NCI-H748 (cell line): ENCODE results near the gene SSH2.
"Not testable (repeated sequence)": the region's sequence is repeated elsewhere in the genome, so short reads cannot be mapped to it uniquely, and the experiment has no call there.

Experiments used
- DNase-seq: peaks from one replicate; lab custom pipeline; 2025; ENCODE audit not compliant: unreplicated experiment; lab: John Stamatoyannopoulos, UW

SSH2 gene

DNA sequence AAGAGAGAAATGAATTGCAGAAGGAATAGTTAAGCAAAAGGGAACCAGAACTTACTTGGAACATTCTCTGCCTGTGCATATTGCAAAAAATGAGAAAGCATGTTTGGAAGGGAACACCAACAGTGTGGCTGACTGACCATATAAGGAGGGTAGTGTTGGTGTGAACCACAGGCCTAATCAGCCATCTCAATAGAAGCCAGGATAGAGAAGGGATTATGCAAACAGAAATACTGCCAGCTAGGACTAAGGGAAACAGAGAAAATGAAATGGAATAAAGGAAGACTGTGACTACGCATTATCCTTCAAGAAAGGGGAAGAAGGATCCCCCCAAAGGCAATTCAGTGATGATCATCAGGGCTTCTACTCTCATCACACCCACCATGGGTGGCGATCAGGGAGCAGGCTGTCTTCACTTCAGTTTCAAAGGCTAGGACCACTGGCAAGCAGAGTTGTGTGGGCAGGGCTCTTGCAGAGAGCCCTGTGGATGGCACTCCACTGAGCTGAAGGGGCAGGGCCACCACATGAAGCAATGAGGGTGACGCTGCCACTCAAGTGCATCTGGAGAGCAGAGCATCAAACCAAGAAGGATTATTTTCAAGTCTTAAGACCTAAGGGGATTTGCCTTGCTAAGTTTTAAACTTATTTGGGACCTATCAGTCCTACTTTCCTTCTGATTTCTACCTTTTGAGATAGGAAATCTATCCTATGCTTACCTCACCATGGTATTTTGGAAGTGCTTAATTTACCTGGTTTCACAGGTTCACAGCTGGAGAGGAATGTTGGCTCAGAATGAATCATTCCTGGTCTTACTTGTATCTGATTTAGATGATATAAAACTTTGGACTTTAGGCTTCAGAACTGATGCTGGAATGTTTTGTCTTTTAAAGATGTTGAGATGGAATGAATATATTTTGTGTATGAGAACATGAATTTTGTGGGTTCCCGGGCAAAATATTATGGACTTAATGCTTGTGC lies 140.5 kb downstream of the SSH2 start:
- DNase-seq, result no peak

DNA sequence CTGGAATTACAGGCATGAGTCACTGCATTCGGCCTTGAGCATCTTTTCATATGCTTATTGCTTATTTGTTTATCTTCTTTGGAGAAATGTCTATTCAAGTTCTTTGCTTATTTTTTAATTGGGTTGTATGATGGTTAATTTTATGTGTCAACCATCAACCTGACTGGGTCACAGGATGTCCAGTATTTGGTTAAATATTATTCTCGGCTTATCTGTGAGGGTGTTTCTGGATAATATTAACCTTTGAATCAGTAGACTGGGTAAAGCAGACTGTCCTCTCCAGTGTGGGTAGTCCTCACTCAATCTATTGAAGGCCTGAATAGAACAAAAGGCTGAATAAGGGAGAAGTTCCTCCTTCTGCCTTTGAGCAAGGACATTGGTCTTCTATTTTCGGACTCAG lies 142.0 kb downstream of the SSH2 start:
- DNase-seq, result no peak

DNA sequence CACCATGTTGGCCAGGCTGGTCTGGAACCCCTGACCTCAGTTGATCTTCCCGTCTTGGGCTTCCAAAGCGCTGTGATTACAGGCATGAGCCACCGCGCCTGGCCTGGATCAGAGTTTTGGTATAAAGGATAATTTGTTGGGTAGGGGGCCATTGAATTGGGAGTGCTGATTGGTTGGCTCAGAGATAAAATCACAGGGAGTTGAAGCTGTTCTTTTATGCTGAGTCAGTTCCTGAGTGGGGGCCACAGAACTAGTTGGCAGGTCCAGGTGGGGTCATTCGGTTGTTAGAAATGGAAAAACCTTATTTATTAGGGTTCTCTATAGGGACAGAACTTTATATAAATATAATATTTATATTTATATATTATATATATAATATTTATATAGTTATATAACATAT lies 147.1 kb downstream of the SSH2 start:
- no peak for DNase-seq

DNA sequence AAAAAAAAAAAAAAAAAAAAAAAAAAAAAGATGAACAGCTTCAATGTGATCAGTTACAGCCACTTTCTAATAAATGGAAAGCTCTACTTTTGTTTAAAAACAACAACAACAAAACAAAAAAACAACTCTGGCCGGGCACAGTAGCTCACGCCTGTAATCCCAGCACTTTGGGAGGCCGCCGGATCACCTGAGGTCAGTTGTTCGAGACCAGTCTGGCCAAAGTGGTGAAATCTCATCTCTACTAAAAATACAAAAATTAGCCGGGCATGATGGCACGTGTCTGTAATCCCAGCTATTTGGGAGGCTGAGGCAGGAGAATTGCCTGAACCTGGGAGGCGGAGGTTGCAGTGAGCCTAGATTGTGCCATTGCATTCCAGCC lies 150.2 kb downstream of the SSH2 start:
- not testable (repeated sequence) for DNase-seq

DNA sequence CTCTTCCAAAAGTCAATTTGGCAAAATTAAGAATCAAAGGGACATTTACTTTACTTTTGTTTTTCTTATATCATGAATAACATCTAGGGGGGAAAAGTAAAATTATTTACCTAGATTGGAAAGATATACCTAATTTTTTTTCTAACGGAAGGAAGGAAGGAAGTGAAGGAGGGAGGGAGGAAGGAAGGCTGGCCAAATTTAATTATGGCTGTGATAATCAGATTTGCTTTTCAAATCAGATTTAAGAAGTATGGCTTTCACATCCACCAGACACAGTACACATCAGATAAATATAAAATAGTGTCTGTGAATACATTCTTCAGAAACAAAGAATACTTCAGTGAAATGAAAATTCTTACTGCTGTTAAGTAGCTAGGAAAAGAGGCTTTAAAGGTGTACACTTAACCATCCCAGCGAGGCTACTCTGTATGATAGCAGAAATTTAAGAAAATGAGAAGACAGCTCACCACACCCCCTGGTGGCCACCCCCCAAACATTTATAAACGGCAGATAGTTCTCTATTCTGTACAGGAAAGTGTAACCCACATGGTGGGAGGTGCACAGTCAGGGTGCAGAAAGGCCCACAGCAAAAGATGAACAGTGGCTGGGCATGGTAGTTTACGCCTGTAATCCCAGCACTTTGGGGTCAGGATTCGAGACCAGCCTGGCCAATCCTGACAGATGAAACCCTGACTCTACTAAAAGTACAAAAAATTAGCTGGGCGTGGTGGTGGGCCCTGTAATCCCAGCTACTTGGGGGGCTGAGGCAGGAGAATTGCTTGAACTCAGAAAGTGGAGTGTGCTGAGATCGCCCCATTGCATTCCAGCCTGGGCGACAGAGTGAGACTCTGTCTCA lies 150.8 kb downstream of the SSH2 start:
- peak; percentile 59 for DNase-seq

DNA sequence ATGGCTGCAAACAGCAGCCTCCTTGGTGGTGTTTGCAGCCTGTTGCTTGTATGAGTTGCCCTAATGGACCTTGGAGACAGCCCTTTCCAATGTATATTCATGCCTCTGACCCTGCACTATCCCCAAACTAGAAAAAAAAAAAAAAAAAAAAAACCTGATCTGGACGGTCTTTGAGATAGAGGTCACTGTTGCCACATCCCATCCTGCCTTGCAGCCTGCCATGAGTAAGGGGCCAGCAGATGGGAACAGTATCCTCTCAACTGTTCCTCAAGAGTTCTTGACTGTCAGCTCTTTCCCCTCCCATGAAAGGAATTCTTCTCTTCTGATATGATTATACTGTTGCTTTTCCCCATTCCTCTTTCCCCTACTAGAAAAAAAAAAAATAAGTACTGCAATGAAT lies 152.4 kb downstream of the SSH2 start:
- no peak for DNase-seq

DNA sequence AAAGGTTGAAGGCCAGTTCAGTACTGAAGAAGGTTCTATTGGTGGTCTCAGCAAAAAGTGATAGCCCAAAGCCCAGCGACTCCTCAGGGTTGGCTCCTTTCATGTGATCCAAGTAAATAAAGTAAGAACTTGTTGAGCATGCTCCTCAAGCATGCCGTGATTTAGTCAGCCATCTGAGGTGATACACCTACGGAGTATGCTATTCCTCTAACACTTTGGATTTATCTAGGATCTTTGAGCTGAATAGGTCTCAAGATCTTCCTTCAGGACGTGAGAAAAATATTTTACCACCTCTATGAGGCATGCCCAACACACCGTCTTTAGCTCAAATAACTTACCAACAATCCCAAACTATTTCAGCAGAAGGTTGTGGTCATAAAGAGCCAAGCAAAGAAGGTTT lies 154.0 kb downstream of the SSH2 start:
- DNase-seq, result no peak

DNA sequence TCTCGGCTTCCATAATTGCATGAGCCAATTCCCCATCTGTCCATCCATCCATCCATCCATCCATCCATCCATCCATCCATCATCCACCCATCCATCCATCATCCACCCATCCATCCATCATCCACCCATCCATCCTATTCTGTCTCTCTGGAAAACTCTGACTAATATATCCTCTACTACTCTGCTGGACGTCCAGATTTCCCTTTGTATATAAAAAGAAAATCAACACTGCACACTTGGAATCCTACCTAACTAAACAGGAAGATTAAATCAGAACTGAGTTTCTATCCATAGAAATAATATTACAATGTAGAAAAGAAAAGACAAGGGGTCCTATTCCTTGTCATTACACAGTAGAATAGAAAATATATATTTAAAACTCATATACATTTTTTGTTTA lies 157.0 kb downstream of the SSH2 start:
- DNase-seq, result no peak

DNA sequence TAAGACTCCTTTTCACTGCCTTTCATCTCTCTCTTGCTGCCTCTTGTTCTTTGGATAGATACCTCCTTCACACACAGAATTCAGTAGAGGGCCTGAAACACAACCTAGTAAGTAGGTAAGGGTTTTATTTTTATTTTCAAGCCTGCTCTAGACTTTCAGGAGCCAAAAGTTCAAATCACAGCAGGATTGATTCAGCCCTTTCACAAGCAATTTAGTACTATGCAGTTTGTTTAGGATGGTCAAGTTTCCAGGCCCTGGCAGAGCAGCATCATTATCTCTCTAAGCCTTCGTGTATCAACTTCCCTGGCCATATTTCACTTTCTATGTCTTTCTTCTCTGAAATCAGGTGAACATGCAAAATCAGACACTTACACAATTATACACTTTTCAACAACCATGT lies 158.5 kb downstream of the SSH2 start:
- no peak for DNase-seq

DNA sequence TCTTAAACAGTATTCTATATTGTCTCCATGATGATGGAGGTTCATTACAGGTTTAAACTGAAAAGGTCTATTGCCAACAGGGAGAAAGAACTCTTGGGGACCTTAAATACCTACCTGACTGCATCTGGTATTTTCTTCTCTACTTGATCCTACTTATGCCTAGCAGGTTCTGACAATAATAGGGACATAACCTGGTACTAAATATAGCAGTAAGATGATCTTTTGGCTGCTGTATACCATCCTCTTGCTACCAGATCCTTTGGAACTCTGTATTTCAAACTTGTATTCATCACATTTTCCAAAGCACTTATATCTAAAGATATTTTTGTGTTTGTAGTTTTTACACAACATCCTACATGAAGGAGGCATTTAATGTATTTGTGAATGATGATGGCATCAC lies 160.8 kb downstream of the SSH2 start:
- no peak for DNase-seq

DNA sequence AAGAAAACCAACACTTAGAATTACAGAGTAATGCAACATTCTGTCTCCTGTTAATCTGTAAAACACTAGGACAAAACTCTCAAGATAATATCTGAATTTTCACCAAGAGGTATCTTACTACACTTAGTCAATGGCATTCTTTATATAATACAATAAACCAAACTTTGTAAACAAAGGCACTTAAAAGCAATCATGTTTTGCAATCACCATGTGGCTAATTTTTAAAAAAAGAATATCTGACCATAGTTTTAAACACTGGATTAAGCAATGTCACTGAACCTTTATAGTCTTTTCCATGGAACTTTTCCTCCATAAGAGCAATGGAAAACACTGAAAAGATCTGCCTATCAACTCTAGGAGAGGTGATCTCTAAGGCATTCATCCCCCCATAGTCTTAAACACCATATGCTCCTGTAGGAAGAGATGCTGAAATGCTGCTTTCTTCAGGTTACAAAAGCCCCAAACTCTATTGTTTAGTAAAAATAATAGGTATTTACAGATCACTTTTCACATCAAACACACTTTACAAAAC lies 163.2 kb downstream of the SSH2 start:
- DNase-seq, result no peak

DNA sequence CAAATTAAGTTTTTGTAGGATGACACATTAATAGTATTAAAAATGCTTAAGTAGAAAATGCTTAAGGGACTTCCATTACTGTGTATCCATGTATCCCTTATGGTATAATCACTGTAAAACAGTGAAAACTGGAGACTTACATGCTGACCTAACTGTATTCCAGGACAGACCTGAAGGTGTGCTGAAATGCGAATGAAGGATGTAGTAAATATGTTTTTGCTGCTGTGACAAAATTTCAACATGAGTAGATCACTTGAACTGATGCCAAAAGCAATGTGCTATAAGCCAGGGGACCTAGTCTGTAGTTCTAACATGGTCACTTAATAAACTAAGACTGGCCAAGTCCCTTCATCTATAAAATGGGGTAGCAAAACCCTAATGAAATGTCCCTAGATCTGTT lies 165.3 kb downstream of the SSH2 start:
- DNase-seq, result no peak

DNA sequence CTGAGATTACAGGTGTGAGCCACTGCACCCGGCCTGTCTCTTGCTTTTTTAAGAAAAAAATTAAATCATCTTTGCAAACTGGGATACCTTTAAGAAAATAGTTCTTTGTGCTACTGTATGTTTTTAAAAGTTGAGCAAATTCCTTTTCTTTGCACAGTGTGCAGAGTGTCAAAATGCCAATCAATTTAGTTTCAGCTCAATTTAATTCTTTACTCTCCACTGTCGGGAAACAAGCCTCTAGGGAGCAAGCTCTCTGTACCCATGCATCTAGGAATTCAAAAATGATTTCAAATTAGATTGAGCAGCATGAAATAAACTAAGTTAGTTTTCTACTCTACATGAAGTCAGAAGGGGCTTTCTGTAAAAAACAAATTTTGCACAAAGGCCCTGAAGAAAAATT lies 165.8 kb downstream of the SSH2 start:
- DNase-seq, result no peak

DNA sequence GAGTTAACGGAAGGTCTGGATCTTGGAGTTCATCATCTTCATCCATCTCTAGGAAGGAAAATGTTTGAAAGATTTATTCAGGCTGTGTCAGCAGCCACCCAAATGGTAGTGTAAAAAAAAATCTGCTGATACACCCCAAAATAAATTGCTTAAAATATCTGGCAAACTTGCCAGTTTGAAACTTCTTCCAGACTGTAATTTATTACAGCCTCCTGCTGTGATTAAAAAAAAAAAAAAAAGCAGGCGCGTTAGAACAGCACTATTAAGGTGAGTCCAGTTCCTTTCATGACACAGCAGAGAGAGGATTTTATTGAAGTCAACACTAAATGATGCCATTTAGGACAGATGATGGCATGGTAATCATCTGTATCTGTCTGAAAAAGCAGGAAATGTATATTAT lies 166.8 kb downstream of the SSH2 start:
- no peak for DNase-seq

DNA sequence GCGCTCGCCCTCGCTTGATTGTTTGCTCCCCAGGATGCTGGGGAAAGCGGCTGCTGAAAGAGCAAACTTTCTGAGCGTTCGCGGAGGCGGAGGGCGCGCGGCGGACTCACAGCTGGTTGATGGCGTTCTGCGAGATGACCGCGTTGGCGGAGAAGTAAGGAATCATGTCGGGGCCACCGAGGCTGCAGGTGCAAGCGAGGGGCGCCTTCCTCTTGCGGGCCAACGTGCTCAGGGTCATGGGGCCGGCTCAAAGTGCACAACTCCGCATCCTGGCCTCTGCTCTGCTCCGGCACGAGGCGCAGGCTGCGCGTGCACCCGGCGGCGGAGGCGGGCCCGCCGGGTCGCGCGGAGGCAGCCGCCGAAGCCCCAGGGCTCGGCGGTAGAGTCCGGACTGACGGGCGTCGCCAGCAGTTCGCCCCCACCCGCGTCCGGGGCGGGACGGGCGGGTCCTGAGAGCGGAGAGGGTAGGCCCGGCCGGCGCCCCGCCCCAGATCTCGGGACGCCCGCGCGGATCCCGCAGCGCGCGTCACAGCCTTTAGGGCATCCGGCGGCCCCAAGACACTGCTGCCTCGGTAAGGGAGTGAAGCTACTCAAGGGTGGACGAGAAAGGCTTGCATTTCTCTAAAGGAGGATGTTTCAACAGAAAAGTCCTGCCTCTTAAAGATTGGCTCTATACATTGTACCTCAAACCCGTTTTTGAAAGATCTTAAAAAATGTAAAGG lies 168.8 kb downstream of the SSH2 start:
- peak; percentile 77 for DNase-seq

DNA sequence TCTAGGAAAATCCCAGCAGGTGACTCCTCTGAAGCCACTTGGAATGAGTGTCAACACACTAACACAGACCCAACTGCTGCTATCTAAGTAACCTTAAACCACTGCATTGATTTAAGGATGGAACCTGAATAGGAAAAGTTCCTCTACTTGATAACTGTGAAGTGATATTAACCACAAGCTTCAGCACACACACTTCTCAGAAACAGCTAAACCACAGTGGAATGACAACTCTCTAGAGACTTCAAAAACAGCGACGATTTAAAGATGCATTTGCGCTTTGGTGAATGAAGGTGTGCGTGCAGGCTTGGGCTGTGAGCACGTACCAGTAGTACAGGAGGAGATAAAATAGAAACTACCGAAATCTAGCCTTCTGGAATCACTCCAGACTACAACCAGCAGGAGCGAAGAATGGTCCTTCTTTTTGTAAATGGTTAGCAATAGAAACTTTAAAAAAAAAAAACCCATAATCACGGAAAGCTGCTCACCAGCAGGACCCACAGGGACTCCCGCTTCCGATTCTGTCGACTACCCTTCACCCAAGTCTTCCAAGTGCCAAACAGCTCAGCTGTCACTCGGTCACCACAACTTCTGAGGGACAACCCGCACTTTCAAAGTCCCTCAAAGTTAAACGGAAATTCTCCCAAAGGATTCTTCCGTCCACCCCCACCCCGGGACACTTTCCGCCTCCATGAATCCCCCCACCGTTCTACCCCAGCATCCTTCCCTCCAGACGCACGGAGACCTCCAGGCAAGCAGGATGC lies 169.6 kb downstream of the SSH2 start:
- DNase-seq, result peak; percentile 46

DNA sequence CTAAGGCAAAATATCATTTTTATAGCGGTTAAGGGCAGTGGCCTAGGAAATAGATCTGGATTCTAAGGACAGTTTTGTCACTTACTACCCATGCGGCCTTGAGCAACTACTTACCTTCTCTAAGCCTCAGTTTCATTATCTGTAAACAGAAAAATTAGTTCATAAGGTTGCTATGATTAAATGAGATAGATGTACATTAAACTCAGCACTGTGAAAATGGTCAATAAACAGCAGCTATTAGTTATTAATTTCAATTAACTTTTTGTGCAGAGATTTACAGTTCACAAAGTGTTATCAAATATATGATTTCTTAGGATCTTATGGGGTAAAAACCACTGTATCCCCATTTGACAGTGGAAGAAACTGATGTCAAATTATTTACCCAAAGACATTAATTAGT lies 171.8 kb downstream of the SSH2 start:
- no peak for DNase-seq

DNA sequence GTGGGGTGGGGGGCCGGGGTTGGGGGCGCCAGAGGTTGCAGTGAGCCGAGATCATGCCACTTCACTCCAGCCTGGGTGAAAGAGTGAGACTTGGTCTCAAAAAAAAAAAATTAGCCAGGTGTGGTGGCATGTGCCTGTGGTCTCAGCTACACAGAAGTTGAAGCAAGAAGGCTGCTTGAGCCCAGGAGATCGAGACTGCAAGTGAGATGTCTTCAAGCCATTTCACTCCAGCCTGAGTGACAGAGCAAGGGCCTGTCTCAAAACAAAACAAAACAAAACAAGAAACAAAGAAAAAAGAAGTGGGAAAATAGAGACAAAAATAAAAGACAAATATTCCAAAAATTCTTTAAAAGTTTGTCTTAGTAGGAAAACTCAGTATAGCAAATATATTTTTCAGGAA lies 172.2 kb downstream of the SSH2 start:
- no peak for DNase-seq

DNA sequence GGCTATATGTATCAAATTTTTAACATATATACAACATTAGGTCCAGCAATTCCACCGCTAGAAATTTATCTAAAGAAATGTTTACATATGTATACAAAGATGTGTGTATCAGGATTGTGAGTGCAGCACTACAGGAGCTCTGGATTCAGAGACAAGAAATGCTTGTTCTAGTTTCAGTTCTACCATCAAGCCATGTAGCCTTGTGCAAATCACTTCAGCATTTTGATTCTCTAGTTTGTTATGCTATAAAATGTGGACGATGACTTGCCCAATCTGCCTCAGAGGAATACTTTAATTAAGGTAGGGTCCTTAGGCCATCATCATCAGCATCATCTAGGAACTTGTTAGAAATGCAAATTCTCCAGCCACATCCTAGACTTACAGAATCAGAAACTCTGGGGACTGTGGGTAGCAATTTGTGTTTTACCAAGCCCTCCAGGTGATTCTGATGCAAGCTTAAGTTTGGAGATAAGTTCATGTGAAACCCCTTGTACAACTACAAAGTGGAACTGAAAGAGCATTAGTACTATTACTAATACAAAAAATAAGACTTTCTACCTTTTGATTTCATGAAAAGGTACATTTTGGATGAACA lies 176.1 kb downstream of the SSH2 start:
- no peak for DNase-seq
